HEK293T (cell line): ENCODE results near the gene CPVL.
A peak's percentile ranks its signal among the peaks of the same experiment; 100 is the strongest.

Experiments
- CTCF ChIA-PET: fragments of 350-600 bp; formaldehyde crosslinking; extraction: SDS; loops from one replicate; lab custom pipeline; 2021; ENCODE audit warnings: antibody characterized with exemption, inconsistent platforms; lab: Yijun Ruan, JAX
- POLR2A ChIA-PET: fragments of 350-600 bp; formaldehyde crosslinking; extraction: SDS; loops from one replicate; lab custom pipeline; 2020; ENCODE audit warnings: antibody characterized with exemption, inconsistent platforms; lab: Yijun Ruan, JAX
- DNase-seq: peaks from one replicate; pipeline ENCODE4 v3.0.0; 2012; ENCODE audit warnings: mixed read lengths; ENCODE audit errors: extremely low spot score
- ARNT ChIP-seq: fragments of 450-650 bp; IDR thresholded peaks from 2 replicates; pipeline ENCODE4 v1.6.1; 2017; ENCODE audit warnings: mild to moderate bottlenecking
- BHLHE40 ChIP-seq: fragments of 450-650 bp; IDR thresholded peaks from 2 replicates; pipeline ENCODE4 v1.6.1; 2016; ENCODE audit warnings: mild to moderate bottlenecking, moderate library complexity, borderline replicate concordance
- CTBP1 ChIP-seq: fragments of 450-650 bp; IDR thresholded peaks from 2 replicates; pipeline ENCODE4 v1.6.1; 2016; ENCODE audit warnings: borderline replicate concordance
- ELF4 ChIP-seq: fragments of 450-650 bp; IDR thresholded peaks from 2 replicates; pipeline ENCODE4 v1.6.1; 2017; ENCODE audit warnings: antibody characterized with exemption
- FOXA1 ChIP-seq: fragments of 450-650 bp; IDR thresholded peaks from 2 replicates; pipeline ENCODE4 v1.6.1; 2016; ENCODE audit warnings: mild to moderate bottlenecking
- FOXK2 ChIP-seq: fragments of 450-650 bp; IDR thresholded peaks from 2 replicates; pipeline ENCODE4 v1.6.1; 2016; ENCODE audit warnings: mild to moderate bottlenecking
- FOXM1 ChIP-seq: fragments of 450-650 bp; IDR thresholded peaks from 2 replicates; pipeline ENCODE4 v1.6.1; 2017; ENCODE audit warnings: mild to moderate bottlenecking, borderline replicate concordance
- HDGF ChIP-seq: fragments of 450-650 bp; IDR thresholded peaks from 2 replicates; pipeline ENCODE4 v1.6.1; 2017; ENCODE audit warnings: antibody characterized with exemption, borderline replicate concordance
- L3MBTL2 ChIP-seq: fragments of 450-650 bp; conservative IDR thresholded peaks from 2 replicates; pipeline ENCODE4 v1.6.1; 2016; ENCODE audit warnings: mild to moderate bottlenecking
- LEF1 ChIP-seq: fragments of 450-650 bp; IDR thresholded peaks from 2 replicates; pipeline ENCODE4 v1.6.1; 2017; ENCODE audit warnings: mild to moderate bottlenecking, borderline replicate concordance
- NFRKB ChIP-seq: fragments of 450-650 bp; IDR thresholded peaks from 2 replicates; pipeline ENCODE4 v1.6.1; 2016; ENCODE audit warnings: mild to moderate bottlenecking, moderate library complexity
- SP1 ChIP-seq: fragments of 450-650 bp; IDR thresholded peaks from 2 replicates; pipeline ENCODE4 v1.6.1; 2017
- SUZ12 ChIP-seq: fragments of 450-650 bp; IDR thresholded peaks from 2 replicates; pipeline ENCODE4 v1.6.1; 2016; ENCODE audit warnings: mild to moderate bottlenecking
- TARDBP ChIP-seq: fragments of 450-650 bp; IDR thresholded peaks from 2 replicates; pipeline ENCODE4 v1.6.1; 2016
- ZNF384 ChIP-seq: fragments of 450-650 bp; IDR thresholded peaks from 2 replicates; pipeline ENCODE4 v1.6.1; 2016
- TF ChIP-seq, protein P1 (sequence below): fragments of 450-650 bp; IDR thresholded peaks from 2 replicates; pipeline ENCODE4 v1.6.1; 2016

Gene CPVL

DNA sequence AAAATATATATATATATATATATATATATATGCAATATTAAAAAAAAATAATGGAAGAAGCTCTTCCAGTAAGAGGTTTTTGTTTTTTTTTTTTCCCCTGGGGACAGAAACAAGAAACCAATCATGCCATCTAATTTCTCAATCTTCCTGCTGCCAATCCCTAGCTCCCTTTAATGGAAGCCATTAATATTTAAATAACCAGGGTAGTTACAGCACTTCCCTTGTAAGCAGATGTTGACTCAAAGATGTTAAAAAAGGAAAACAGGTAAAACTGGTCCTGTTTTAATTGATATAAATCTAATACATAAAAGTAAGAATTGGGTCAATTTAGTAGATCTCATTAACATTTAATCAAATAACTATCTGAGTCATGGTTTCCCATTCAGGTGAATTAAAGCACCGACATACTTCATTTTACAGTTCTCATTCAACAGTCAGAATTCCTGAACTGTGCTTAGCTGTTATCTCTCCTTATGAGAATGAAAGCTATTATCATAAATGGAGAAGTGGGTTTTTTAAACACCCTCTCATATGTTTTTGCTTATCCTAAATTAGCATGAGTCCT lies 22.6 kb downstream of the CPVL start:
- no peak for DNase-seq
- TF ChIP-seq, protein P1, sequence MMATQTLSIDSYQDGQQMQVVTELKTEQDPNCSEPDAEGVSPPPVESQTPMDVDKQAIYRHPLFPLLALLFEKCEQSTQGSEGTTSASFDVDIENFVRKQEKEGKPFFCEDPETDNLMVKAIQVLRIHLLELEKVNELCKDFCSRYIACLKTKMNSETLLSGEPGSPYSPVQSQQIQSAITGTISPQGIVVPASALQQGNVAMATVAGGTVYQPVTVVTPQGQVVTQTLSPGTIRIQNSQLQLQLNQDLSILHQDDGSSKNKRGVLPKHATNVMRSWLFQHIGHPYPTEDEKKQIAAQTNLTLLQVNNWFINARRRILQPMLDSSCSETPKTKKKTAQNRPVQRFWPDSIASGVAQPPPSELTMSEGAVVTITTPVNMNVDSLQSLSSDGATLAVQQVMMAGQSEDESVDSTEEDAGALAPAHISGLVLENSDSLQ: no peak
- TF ChIP-seq HDGF (no peak), BHLHE40 (no peak), ARNT (no peak), FOXK2 (no peak), SP1 (no peak), FOXM1 (no peak), ZNF384 (no peak), LEF1 (no peak), L3MBTL2 (no peak), ELF4 (no peak)
- CTCF ChIA-PET: interaction anchor here (0.6 kb wide), 1 partner anchor 637 kb away, joined by 3 read pairs; no protein-coding TSS in a partner anchor
- POLR2A ChIA-PET: interaction anchor here (0.8 kb wide), 1 partner anchor 22 kb away, joined by 3 read pairs; the partner anchor contains the start of gene CPVL

DNA sequence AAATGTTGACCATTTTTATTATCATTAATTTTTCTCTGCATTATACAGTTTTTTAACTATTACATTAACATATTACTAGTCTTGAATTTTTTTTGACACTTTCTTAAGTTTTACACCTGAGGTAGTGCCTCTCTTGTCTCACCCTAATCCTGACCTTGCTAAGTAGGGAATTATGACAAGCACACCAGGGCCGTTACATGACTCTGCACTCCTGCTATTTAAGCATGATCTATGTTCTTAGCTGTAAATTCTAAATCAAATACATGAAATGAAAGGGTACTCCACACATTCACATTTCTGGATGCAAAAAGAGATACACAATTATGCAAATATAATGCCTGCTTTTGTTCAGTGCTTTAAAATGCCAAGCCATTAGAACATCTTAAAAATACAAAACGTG lies 23.6 kb downstream of the CPVL start:
- no peak for DNase-seq
- ChIA-PET CTCF (no interaction called here), POLR2A (no interaction called here)
- TF ChIP-seq LEF1 (no peak), TARDBP (no peak), FOXK2 (no peak), SP1 (no peak), FOXM1 (no peak), L3MBTL2 (no peak), FOXA1 (no peak), HDGF (no peak), BHLHE40 (no peak), SUZ12 (no peak)

DNA sequence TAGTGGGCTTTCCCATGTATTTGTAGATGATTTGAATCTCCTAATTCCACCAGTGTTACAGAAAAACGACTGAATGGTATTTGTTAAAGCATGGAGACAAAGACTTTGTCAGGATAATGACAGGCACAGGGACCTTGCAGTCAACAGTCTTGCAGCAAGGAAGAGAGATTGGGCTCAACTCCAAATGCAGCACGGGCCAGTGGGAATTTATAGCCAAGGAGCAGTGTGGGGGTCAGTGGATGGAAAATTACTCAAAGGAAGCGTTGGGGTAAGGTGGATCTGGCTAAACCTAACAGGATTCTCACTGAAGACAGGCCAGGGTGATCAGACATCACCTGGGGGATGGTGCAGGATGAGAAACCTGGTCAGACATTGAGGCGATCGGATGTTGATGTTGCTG lies 24.3 kb downstream of the CPVL start:
- ChIA-PET CTCF (no interaction called here), POLR2A (interaction anchor here (1.3 kb wide), 1 partner anchor 25 kb away, joined by 4 read pairs; the partner anchor contains the start of gene CPVL)
- TF ChIP-seq TARDBP: no peak
- no peak for TF ChIP-seq L3MBTL2
- no peak for TF ChIP-seq ARNT
- no peak for TF ChIP-seq ELF4
- no peak for DNase-seq

DNA sequence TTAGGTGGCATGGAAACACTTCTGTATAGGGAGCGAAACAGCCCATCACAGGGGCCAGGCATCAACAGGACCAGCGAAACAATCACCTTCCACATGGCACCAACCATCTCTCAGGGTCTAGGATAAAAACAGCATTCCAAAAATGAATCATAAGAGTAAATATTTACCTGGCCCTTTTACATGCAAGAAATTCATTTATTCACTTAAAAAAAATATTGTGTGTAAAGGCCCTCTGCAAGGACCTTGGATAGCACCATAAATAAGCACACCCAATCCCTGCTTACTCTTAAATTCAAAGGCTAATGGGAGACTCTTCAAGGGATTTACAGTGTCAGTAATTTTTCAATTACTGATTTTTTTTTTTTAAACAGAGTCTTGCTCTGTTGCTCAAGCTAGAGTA lies 25.4 kb downstream of the CPVL start:
- CTCF ChIA-PET: interaction anchor here (0.9 kb wide), 1 partner anchor 177 kb away, joined by 3 read pairs; no protein-coding TSS in a partner anchor
- no peak for DNase-seq
- TF ChIP-seq FOXA1 (no peak), ZNF384 (no peak), FOXM1 (no peak), L3MBTL2 (no peak), FOXK2 (no peak), SP1 (no peak), ARNT (no peak), CTBP1 (no peak)
- TF ChIP-seq, protein P1: no peak
- POLR2A ChIA-PET: interaction anchor here (1.3 kb wide), 1 partner anchor 26 kb away, joined by 4 read pairs; the partner anchor contains the start of gene CPVL

DNA sequence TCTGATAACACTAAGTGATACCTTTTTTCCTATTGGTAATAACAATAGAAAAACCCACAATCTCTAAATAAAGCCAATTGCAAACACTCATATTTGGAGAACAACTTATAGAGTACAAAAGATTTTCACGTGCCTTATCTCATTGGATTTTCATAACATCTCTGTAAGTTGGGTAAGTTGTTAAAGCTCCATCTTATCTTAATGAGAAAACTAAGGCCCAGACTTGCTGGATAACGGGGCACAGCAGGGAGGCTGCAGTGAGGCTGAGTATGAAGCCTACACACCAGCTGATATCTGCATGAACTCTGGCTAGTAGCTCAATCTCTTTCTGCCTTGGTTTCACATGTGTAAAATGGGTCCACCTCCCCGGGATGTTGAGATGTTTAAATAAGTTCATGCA lies 26.8 kb downstream of the CPVL start:
- peak; percentile 6 for DNase-seq
- POLR2A ChIA-PET: no interaction called here
- CTCF ChIA-PET: interaction anchor here (0.7 to 1.1 kb wide), 4 partner anchors 70 to 193 kb away, joined by 3 to 7 read pairs (median 4); no protein-coding TSS in a partner anchor
- TF ChIP-seq ARNT (no peak), FOXA1 (no peak), BHLHE40 (no peak), HDGF (no peak), L3MBTL2 (no peak), SP1 (no peak)

DNA sequence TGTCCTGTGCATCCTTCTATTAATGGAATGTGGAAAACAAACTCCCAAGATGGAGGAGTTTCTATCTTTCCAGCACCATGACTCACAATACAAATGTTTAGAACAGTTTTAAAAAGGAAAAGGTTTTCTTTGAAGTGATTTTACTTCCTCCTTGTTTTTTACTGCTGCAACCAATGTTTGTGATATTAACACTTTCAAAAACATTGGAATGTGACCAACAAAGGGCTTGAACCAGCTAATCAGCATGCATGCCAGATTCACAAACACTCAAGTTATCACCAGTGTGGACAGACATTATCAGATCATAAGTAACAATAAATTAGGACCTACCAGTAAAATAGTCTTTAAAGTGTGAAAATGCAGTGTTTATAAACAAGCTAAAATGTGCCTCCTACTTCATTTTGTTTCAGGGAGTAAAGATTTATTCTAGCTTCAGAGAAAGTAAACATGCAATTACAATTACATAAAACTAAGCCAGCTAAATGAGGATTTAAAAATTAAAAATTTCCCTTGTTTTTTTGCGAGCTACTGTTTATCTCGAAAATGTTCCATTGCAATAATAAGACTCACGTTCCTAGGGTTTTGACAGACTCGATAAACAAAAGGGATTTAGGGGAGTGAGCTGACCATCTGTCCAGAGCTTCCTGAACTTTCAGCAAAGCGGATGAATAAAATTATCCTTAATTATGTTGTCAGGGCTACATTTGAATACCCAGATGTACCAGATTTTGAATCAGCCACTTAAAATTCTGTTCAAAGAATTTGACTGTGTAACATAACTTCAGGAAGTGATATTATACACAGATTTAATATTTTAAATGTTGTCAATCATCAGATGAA lies 29.8 kb downstream of the CPVL start:
- CTCF ChIA-PET: interaction anchor here (1.8 kb wide), 1 partner anchor 10 kb away, joined by 16 read pairs; no protein-coding TSS in a partner anchor
- POLR2A ChIA-PET: no interaction called here
- TF ChIP-seq SUZ12: no peak
- TF ChIP-seq ARNT: no peak
- TF ChIP-seq ELF4: no peak
- TF ChIP-seq CTBP1: no peak
- TF ChIP-seq HDGF: no peak
- TF ChIP-seq FOXA1: no peak
- no peak for TF ChIP-seq FOXK2
- no peak for TF ChIP-seq BHLHE40
- TF ChIP-seq FOXM1: no peak
- no peak for TF ChIP-seq TARDBP
- no peak for TF ChIP-seq L3MBTL2
- TF ChIP-seq, protein P1: no peak
- no peak for TF ChIP-seq NFRKB
- no peak for TF ChIP-seq LEF1
- no peak for TF ChIP-seq ZNF384
- TF ChIP-seq SP1: no peak
- DNase-seq: no peak
